Measurements from ENCODE around the gene OR1D5.

DNA sequence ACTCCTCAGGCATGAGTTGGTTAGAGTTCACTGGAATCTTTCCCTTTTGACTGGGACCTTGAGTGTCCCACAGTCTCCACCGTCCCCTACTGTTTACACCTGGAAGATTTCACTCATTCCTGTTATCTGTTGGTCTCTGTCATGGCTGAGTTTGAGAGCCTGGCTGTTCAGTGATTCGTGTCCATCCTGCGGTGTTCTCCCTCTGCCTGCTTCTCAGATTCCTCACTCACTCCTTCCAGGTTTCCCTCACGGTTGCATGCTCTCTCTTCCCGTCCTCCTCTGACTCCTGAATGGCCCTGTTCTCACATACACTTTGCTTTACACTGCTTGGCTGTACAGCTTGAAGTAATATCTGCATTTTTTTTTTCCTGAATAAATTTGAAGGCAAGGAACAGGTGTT is 24.5 kb downstream of the OR1D5 start:
- TF ChIP-seq, protein P1, sequence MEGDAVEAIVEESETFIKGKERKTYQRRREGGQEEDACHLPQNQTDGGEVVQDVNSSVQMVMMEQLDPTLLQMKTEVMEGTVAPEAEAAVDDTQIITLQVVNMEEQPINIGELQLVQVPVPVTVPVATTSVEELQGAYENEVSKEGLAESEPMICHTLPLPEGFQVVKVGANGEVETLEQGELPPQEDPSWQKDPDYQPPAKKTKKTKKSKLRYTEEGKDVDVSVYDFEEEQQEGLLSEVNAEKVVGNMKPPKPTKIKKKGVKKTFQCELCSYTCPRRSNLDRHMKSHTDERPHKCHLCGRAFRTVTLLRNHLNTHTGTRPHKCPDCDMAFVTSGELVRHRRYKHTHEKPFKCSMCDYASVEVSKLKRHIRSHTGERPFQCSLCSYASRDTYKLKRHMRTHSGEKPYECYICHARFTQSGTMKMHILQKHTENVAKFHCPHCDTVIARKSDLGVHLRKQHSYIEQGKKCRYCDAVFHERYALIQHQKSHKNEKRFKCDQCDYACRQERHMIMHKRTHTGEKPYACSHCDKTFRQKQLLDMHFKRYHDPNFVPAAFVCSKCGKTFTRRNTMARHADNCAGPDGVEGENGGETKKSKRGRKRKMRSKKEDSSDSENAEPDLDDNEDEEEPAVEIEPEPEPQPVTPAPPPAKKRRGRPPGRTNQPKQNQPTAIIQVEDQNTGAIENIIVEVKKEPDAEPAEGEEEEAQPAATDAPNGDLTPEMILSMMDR (IDR thresholded peaks at IDR 0.05; ENCODE audit: low read depth, low read length), result no peak
- no peak for TF ChIP-seq EZH2phosphoT487 (IDR thresholded peaks at IDR 0.05; ENCODE audit: low read depth)

Measured in OCI-LY3 (cell line).